GM19238 (cell line): Measurements from ENCODE around the gene NOS1AP.

Experiments
- DNase-seq: peaks from one replicate; pipeline ENCODE4 v3.0.0; 2011; ENCODE audit warnings: low spot score; ENCODE audit not compliant: insufficient read length

Gene NOS1AP

GRCh38 chr1:162248854-162249535 lies 179.5 kb downstream of the NOS1AP start:
- no peak for DNase-seq

GRCh38 chr1:162250004-162250730 lies 180.7 kb downstream of the NOS1AP start:
- no peak for DNase-seq

DNA sequence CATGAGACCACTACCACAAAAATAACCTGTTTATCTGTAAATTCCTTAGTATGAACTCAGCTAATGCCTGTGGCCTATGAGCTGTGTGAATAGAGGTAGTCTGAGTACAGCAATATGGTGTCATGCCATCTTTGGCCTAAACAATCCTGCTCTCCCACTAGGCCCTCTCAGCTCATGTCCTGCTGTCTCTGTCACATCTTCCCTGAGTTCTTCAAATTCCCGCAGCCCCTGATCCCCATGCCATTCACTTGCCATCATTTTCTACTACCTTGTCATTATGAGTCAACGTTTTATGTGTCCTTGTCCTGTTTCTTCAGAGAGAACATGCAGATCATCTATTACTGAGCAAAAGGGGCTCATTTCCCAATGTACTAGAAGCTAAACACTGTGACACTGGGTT lies 181.6 kb downstream of the NOS1AP start:
- DNase-seq, result no peak

- no peak for DNase-seq
Observed at GRCh38 chr1:162252214-162252613, 182.7 kb downstream of the NOS1AP start.

DNA sequence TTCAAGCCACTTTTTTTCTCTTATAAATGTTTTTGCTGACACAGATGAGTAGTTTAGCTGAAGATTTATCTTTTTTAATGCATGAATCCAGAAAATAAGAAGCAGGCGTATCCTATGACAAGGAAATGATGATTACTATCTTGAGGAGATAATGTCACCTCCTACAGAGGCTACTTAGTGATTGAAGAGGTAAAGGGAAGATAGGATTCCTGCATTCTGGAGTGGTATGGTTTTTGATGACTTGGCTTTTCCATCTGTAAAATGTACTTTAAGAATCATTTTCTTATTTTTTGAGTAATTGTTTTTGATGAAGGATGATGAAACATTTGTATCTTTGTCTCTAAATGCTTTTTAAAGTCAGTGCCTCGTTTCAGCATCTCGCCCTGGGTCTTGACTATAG lies 184.3 kb downstream of the NOS1AP start:
- DNase-seq, result no peak

- DNase-seq, result no peak
Observed at GRCh38 chr1:162256287-162256686, 186.8 kb downstream of the NOS1AP start.

DNA sequence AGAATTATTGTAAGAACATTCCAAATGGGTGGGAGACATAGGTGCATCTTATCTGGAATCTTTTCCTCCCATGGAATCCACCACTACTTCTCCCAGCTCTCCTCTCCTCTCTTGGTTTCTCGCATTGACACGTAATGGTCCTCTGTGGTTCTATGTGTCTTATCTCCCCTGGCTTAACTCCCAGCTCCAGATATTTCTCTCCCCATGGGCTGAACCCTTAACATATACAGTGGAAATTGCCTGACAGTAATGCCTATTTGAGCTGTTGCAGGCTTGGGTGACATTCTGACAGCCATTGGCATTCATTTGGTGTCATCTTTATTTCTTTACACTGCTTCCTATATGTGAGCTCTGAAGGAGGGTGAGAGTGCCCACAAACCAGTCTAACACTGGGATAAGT lies 188.9 kb downstream of the NOS1AP start:
- no peak for DNase-seq

- no peak for DNase-seq
Observed at GRCh38 chr1:162259894-162260455, 190.5 kb downstream of the NOS1AP start.

- no peak for DNase-seq
Observed at GRCh38 chr1:162264108-162264507, 194.6 kb downstream of the NOS1AP start.

GRCh38 chr1:162265983-162266382 lies 196.5 kb downstream of the NOS1AP start:
- DNase-seq, result no peak

DNA sequence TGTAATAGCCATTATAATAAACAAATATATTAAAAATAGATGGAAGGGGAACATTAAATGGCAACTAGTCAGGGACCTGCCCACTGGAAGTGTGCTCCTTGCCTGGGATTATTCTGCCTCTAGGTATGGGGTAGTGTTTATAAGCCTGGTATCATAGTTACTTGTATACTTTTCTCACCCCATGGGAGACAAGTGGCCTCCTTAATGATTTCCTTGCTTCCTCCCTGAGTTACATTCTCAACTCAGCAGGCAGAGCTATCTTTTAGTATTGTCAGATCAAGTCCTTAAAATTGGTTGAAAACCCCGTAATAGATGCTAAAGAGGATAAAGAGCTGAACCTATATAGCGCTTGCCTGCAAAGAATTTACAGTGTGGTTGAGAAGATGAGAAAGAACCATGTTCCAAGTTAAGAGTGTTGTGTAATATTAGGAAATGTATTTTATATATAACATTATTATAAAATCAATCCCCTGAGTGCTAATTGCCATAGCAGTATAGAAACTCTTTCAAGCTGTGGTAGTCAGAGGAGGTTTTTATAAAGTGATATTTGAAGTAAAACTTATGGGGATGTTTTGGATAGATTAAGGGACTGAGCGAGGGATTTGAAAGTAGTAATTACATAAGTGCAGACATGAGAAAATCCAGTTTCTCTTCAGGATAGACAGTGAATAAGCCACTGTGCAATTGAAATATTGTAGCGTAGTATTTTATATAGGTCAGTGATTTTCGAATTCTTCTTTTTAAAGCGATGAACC lies 200.7 kb downstream of the NOS1AP start:
- no peak for DNase-seq

DNA sequence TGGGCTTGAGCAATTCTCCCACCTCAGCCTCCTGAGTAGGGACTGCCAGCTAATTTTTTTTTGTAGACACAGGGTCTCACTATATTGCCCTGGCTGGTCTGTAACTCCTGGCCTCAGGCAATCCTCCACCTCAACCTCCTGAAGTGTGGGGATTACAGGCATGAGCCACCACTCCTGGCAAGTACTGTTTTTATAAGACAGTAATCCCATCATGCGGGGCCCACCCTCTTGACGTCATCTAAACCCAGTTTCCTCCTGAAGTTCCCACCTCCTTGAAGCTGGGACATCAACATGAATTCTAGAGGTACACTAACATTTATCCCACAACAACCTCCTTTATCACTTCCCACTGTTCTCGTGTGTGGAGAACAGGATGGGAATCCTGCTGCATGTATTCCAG lies 202.5 kb downstream of the NOS1AP start:
- no peak for DNase-seq

- DNase-seq, result no peak
Observed at GRCh38 chr1:162272419-162272818, 202.9 kb downstream of the NOS1AP start.

DNA sequence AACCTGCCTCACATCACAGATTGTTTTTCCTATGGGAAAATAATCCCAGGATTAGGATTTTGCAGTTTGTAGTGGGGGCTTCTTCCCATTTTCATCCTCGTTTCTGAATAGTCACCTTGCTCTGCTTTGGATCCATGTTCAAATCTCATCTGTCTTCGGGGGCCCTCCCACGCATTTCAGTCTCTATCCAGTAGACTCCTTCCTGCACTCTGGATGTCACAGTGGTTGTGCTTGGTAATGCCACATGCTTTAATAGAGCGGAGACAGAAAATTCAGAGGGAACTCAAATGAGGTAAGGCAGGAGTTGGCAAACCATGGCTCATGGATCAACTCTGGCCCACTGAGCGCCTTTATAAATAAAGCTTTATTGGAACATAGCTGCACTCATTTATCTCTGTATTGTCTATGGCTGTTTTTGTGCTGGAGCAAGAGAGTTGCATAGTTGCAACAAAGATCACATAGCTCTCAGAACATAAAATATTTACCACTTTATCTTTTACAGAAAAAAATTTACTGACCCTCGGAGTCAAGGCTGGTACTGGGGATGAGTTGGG lies 206.2 kb downstream of the NOS1AP start:
- no peak for DNase-seq

DNA sequence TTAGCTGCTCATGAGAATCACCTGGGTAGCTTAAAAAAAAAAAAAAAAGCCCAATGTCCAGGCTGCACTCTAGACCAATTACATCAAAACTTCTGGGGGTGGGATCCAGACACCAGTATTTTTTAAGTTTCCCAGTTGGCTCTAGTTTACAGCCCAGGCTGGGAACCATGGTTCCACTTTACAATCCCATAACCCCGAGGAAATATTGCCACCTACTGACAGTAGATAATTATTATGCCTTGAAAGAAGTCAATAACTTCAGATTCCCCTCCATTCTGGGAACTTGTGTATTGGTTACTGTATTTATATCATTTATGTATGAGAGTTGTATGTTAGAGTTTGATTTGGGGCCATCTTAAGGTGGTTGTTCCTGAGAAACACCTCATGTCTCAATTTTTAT lies 207.0 kb downstream of the NOS1AP start:
- DNase-seq, result no peak

DNA sequence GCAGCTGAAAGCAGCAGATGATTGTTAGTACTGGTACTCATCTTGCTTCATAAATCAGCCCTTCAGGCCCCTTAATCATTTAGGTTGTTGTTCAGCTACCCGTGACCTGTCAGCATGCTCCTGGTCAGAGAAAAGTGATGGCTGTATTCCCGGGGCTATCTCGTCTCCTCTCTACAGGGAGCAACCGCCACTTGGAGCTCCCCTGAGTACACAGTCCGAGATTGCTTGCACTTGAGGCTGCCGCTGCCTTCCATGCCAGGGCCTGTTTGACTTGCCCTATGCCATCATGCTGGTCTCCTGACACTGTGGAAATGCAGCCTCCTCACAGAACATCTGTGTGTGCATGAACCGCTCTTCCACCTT lies 209.6 kb downstream of the NOS1AP start:
- no peak for DNase-seq

GRCh38 chr1:162281426-162281825 lies 211.9 kb downstream of the NOS1AP start:
- DNase-seq, result no peak

GRCh38 chr1:162283657-162284056 lies 214.2 kb downstream of the NOS1AP start:
- no peak for DNase-seq

- DNase-seq, result no peak
Observed at GRCh38 chr1:162284206-162284955, 214.9 kb downstream of the NOS1AP start.

DNA sequence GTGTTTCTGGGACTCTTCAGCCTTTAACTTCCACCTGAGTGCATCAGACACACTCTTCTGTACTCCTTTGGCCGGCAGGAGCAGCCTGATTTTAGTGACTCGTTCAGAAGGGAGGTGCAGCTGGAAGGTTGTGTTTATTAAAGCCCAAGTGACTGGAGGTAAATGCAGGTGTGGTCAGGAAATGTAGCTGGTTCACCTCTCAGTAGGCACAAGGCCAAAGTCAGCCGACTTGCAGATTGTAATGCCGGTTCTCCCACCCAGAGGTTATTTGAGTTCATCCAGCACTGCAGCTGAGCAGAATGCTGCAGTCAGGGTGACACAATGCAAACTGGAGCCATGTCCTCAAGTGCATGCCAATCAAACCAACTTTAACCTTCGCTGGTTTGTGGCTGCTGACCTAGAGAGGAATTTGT lies 215.7 kb downstream of the NOS1AP start:
- no peak for DNase-seq

DNA sequence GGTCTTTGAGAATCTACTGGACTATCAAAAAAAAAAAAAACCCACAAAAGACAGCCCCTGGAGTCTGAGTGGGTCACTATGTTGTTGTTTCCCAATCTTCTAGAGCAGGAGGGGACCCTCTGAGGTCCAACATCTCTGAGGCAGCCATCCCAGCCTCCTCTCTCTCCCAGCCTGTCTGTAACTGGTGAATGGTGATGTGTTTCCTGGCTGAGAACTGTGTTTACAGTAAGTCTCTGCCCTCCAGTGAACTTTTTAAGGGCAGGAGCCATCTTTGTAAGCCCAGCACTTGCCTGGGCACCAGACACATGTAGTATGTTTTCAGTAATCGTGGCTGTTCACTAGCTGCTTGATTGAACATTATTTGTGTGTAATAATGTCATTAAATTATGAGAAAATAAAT lies 221.5 kb downstream of the NOS1AP start:
- no peak for DNase-seq
